Measurements from ENCODE around the gene TMEM145. TPM values are rescaled to one million over a fixed set of nuclear protein-coding genes. Genes with fewer than 3 reads are reported as not detected.

TMEM145 gene
- total RNA-seq, 2 experiments from 2014 or later, result 1.8 TPM; not detected in 1

Small RNA genes within 50 kb of the gene (microRNA-seq; reads per million reads assigned to microRNA genes)
- not detected for gene MIR8077 (ENCODE audit: borderline replicate concordance)

Small RNA genes within 50 kb of the gene (small RNA-seq; reads per million reads assigned to genes)
- gene MIR8077, result not detected

Other genes starting within 250 kb of the TMEM145 start
- 0.73 and 0.77 TPM in 2 replicates for gene GRIK5, start 243.1 kb upstream of the TMEM145 start, total RNA-seq (2014; rRNA removed; shearing (Covaris generic))
- 1.1 and 1.3 TPM in 2 replicates for gene GRIK5, start 243.1 kb upstream of the TMEM145 start, total RNA-seq (2022)
- 18.5 and 29.3 TPM in 2 replicates for gene ZNF574, start 237.1 kb upstream of the TMEM145 start, total RNA-seq (2014; rRNA removed; shearing (Covaris generic))
- gene ZNF574, start 237.1 kb upstream of the TMEM145 start, total RNA-seq (2022), result 14.5 and 16.6 TPM in 2 replicates
- 28.6 and 33.5 TPM in 2 replicates for gene POU2F2, start 180.9 kb upstream of the TMEM145 start, total RNA-seq (2014; rRNA removed; shearing (Covaris generic))
- gene POU2F2, start 180.9 kb upstream of the TMEM145 start, total RNA-seq (2022), result 59.5 and 66.5 TPM in 2 replicates
- 29.6 and 41.9 TPM in 2 replicates for gene DEDD2, start 95.6 kb upstream of the TMEM145 start, total RNA-seq (2014; rRNA removed; shearing (Covaris generic))
- gene DEDD2, start 95.6 kb upstream of the TMEM145 start, total RNA-seq (2022), result 15.5 and 18.6 TPM in 2 replicates
- 8.4 and 9.0 TPM in 2 replicates for gene ZNF526, start 93.0 kb upstream of the TMEM145 start, total RNA-seq (2014; rRNA removed; shearing (Covaris generic))
- gene ZNF526, start 93.0 kb upstream of the TMEM145 start, total RNA-seq (2022), result 12.7 and 14.8 TPM in 2 replicates
- 20.9 and 23.6 TPM in 2 replicates for gene GSK3A, start 70.7 kb upstream of the TMEM145 start, total RNA-seq (2014; rRNA removed; shearing (Covaris generic))
- 29.2 and 33.7 TPM in 2 replicates for gene GSK3A, start 70.7 kb upstream of the TMEM145 start, total RNA-seq (2022)
- gene ERF, start 58.2 kb upstream of the TMEM145 start, total RNA-seq (2014; rRNA removed; shearing (Covaris generic)), result 22.1 and 26.7 TPM in 2 replicates
- 33.5 and 36.6 TPM in 2 replicates for gene ERF, start 58.2 kb upstream of the TMEM145 start, total RNA-seq (2022)
- 20.7 and 26.8 TPM in 2 replicates for gene CIC, start 44.1 kb upstream of the TMEM145 start, total RNA-seq (2014; rRNA removed; shearing (Covaris generic))
- 48.2 and 59.3 TPM in 2 replicates for gene CIC, start 44.1 kb upstream of the TMEM145 start, total RNA-seq (2022)
- 1.4 TPM in 1 of 2 replicates, not detected in the other for gene PRR19, start 11.2 kb upstream of the TMEM145 start, total RNA-seq (2014; rRNA removed; shearing (Covaris generic))
- gene PRR19, start 11.2 kb upstream of the TMEM145 start, total RNA-seq (2022), result 0.40 and 0.70 TPM in 2 replicates
- 54.9 and 62.1 TPM in 2 replicates for gene PAFAH1B3, start 10.7 kb upstream of the TMEM145 start, total RNA-seq (2014; rRNA removed; shearing (Covaris generic))
- 35.9 and 42.3 TPM in 2 replicates for gene PAFAH1B3, start 10.7 kb upstream of the TMEM145 start, total RNA-seq (2022)
- 6.0 and 10.5 TPM in 2 replicates for gene MEGF8, start 12.3 kb downstream of the TMEM145 start, total RNA-seq (2014; rRNA removed; shearing (Covaris generic))
- 14.7 and 17.2 TPM in 2 replicates for gene MEGF8, start 12.3 kb downstream of the TMEM145 start, total RNA-seq (2022)
- gene CNFN, start 77.0 kb downstream of the TMEM145 start, total RNA-seq (2014; rRNA removed; shearing (Covaris generic)), result not detected in 2 replicates
- 0.81 and 0.95 TPM in 2 replicates for gene CNFN, start 77.0 kb downstream of the TMEM145 start, total RNA-seq (2022)
- 11.5 and 21.2 TPM in 2 replicates for gene LIPE, start 114.1 kb downstream of the TMEM145 start, total RNA-seq (2014; rRNA removed; shearing (Covaris generic))
- 35.6 and 39.3 TPM in 2 replicates for gene LIPE, start 114.1 kb downstream of the TMEM145 start, total RNA-seq (2022)
- not detected in 2 replicates for gene CXCL17, start 129.6 kb downstream of the TMEM145 start, total RNA-seq (2014; rRNA removed; shearing (Covaris generic))
- gene CXCL17, start 129.6 kb downstream of the TMEM145 start, total RNA-seq (2022), result not detected in 2 replicates
- gene CEACAM1, start 215.2 kb downstream of the TMEM145 start, total RNA-seq (2014; rRNA removed; shearing (Covaris generic)), result 0.50 and 0.77 TPM in 2 replicates
- 1.5 and 2.3 TPM in 2 replicates for gene CEACAM1, start 215.2 kb downstream of the TMEM145 start, total RNA-seq (2022)

Data from OCI-LY7 (cell line).